SKM-1 treated with dmso at 0.1 percent for 144 hours (cell line): ENCODE results near the gene ARHGDIA.
"Not testable (repeated sequence)": the region's sequence is repeated elsewhere in the genome, so short reads cannot be mapped to it uniquely, and the experiment has no call there.

Source experiments
- DNase-seq: peaks from one replicate; lab custom pipeline; 2025; ENCODE audit not compliant: unreplicated experiment; lab: John Stamatoyannopoulos, UW

ARHGDIA gene

GRCh38 chr17:81844887-81845286 is 26.2 kb downstream of the ARHGDIA start:
- no peak for DNase-seq

DNA sequence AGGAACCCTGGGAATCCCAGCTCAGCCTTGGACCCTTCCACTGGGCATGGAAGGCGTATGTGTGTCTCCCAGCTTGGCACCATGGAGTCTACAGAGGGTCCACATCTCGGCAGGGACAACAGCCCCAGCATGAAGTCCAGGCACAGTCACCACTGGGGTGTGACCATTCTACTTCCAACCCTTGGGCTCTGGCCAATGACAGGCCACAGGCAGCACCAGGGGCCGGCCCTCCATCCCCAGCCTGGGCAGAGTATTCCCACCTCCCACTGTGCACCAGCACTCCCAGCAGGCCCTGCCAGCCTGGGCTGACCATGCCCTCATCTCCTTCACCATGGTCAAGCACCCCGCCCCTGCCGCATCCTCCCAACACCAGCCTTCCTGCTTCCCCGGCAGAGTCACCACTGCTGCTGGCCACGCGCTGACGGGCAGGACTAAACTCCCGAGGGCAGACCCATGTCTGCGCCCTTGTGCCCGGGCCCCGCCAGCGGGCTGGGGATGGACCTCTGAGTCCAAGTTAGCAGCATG is 26.7 kb downstream of the ARHGDIA start:
- DNase-seq, result no peak

- DNase-seq, result no peak
Observed at GRCh38 chr17:81843713-81844326, 27.3 kb downstream of the ARHGDIA start.

DNA sequence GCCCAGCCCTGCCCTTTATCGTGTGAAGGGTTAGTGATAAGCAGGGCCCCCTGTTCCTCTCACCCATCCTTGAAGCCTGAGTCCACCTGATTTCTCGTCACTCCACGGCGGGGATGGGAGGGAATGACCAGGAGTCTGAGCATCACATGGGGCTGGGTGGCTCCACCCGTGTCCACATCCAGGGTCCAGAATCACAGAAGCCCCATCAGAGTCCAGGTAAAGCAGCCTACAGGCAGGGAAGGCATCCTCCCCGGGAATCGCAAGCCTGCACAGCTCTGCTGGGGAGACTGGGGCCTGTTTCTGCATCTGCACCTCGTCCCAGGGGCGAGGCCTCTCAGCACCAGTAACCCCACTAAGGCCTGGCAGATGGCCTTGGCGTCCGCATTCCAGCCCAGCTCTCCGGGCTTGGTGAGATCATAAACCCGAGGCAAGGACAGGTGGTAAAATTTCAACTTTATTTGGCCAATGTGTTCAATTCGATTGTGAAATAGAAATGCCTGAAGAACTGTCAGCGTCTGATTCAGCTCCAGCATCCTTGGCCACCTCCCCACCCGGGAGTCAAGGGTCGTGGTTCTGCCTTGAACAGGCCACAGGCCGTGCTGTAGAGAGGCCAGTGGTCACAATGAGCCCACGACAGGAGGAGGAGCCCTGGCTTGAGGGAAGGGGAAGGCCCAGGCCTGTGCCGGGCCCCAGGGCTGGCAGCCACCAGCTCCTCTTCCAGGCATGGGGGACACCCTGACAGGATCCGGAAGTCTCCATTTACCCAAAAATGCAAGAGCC is 28.2 kb downstream of the ARHGDIA start:
- no peak for DNase-seq

- no peak for DNase-seq
Observed at GRCh38 chr17:81842378-81842724, 28.8 kb downstream of the ARHGDIA start.

DNA sequence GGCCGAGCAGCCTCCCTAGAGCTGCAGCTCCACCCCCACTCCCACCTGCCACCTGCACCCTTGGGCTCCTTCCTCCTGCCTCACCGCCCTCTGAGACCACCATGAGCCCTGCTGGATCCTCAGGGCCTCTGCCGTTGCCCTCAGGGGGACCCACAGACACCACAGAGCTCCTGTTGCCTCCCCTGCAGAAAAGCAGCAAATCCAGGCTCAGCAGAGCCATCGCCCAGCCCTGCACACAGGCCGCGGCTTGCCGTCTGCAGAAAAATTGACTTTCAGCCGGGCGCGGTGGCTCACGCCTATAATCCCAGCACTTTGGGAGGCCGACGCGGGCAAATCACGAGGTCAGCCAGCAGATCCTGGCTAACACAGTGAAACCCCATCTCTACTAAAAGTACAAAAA is 29.3 kb downstream of the ARHGDIA start:
- no peak for DNase-seq

GRCh38 chr17:81840826-81841778 is 30.0 kb downstream of the ARHGDIA start:
- DNase-seq, result no peak

GRCh38 chr17:81840059-81840458 is 31.1 kb downstream of the ARHGDIA start:
- DNase-seq, result not testable (repeated sequence)

DNA sequence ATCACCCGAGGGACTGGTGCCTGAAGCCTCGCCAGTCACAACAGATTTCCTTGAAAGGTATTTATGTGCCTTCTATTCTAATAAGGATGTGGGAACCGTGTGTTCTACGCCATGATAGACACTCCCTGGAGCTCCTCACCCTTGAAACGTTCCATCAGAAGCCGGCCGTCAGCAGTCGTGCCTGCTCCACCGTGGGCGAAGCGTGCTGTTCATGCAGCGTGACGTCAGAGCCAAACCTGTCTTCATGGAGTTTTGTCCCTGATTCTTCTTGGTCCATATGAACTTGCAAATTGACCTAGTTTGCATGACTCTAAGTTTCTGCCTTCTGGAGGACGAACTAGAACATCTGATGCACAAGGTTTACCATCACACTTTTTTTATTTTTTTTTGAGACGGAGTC is 31.8 kb downstream of the ARHGDIA start:
- DNase-seq, result no peak

DNA sequence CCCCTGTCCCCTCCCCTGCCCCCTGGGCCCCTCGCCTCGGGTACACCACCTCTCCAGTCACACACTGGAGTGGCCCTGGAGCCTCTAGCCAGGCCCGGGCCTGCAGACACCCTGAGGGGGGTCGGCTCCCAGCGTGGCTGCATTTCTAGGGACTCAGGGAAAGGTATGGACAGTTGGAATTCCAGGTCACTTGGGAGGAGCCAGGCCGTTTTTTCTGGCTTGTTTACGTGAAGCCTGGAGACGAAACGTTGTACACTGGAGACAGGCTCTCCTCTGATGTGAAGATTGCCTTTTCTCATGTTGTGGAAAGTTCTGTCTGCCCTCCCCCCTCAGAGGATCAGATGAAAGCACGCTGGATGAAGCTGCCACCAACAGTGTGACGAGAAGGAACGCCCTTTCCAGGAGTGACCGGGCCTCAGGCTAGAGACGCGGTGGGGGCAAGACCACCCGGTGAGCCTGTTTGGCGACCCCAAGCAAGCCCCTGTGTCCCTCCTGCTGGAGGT is 32.3 kb downstream of the ARHGDIA start:
- DNase-seq, result no peak

- DNase-seq, result peak; percentile 98
Observed at GRCh38 chr17:81837641-81838040, 33.5 kb downstream of the ARHGDIA start.

DNA sequence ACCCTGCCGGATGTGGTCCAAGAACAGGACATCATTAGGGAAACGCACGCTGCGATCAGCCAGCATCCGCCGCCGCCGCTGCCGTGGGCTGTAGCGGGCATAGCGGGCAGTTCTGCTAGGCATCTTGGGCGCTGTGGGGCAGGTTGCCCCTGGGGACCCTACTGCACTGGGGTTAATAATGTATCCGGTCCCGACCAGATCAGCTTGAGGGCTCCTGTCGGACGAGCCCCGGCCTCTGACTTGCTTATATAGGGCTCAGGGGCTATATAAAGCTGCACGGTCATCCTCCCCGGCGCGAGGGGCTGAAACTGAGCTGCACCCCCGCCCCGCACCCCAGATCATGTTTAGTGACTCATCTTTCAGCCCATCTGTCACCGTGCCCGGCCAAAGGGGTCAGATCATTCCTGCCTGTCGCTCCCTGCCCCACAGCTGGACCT is 36.3 kb downstream of the ARHGDIA start, which contains the start of gene PPP1R27:
TSS of gene PPP1R27 (minus strand) at position 220 of the 437 bp plus-strand sequence. CDS start at position 123, 97 bp downstream.
- no peak for DNase-seq

DNA sequence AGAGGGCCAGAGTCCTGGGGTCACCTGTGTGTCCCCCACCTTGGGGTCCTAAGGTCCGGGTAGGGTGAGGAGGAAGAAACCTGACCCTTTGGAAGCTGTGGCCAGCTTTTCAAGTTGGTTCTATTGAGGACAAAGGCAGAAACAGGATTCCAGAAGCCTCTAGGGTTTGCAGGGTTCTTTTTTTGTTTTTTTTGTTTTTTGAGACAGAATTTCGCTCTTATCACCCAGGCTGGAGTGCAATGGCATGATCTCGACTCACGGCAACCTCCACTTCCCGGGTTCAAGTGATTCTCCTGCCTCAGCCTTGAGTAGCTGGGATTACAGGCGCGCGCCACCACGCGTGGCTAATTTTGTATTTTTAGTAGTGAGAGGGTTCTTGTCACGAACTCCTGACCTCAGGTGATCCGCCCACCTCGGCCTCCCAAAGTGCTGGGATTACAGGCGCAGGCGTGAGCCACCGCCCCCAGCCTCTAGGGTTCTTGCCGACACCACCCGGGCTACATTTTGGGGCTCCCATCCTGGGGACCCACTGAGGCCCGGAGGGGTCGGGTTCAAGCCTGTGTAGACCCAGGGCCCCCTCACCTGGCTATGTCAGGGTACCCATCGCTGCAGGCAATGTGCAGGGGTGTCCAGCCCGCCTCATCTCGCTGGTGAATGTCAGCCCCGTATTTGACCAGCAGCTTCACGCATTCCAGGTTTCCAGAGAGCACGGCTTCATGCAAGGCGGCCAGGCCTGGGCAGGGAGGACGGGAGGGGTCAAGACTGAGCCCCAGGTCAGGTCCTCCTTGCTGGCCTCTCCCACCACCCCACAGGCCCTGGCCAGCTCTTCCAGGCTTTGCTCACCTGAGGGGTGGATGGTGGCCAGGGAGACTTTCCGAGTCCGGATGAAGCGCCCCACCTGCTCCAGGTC is 37.0 kb downstream of the ARHGDIA start:
- no peak for DNase-seq

- peak; percentile 89 for DNase-seq
Observed at GRCh38 chr17:81833160-81833920, 37.8 kb downstream of the ARHGDIA start, which contains the start of gene MCRIP1. MCRIP1 (minus strand) TSS chr17:81833291; CDS start chr17:81824506, 8,785 bp downstream.

DNA sequence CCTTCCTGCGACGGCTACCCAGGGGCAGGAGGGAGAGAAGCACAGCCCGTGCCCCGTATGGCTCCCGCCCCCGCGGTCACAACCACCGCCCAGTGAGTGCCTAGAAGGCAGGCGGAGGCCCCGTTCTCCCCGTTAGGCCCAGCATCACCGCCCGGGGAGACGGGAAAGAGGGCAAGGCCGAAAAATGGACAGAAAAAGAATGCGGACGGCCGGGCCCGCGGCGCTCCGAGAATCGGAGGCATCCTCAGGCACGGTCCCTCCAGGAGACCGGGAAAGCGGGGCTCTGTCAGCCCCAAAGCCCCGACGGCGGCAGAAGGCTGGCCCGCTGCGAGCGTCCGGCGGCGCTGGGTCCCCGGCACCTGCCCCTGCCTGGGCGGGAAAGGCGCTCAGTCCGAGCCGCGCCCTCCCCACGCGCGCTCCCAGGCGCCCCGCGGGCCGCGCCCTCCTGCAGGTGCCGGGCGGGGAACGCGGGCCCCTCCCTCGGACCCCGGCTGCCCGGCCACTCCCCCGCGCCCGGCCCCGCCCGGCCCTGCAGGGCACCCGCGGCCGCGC is 38.5 kb downstream of the ARHGDIA start:
- no peak for DNase-seq

- DNase-seq, result peak; percentile 52
Observed at GRCh38 chr17:81831957-81832607, 39.1 kb downstream of the ARHGDIA start.

DNA sequence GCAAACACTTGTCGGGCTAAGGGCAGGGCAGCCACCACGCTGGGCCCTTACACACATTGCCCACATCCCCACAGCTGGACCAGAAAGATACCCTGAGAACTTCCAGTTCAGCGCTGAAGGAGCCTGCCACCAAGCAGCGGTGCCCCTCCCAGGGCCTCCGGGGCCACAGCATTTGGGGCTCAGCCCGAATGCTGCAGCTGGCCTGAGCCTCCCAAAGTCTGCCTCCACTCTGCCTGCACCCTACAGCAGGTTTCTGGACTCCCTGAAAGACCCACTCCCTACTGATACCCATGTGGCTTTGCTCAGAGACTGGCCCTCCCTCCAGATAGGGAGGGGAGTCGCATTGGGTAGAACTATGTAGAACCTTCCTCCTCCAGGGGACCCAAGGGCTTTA is 39.6 kb downstream of the ARHGDIA start:
- no peak for DNase-seq

DNA sequence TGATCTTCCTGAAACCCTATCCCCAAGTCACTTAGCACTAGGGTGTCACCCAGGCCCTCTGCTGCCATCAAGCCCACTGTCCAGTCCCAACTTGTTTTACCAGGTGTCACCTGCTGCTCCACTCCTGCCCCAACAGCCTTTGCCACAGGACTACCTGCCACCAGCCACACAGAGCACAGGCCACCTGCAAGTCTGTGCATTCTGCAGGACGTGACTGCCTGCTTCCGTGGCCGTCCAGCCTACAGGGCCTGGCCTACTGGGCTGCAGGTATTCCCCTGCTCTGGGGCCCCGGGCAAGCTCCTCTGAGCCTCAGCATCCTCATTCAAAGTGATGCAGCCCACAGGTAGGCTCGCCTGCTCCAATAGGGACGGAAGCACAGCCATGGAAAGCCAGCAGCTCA is 41.3 kb downstream of the ARHGDIA start:
- no peak for DNase-seq
